GM21825 (cell line): ENCODE measurements around the gene ITGA2B.
"Not testable (repeated sequence)": the region's sequence is repeated elsewhere in the genome, so short reads cannot be mapped to it uniquely, and the experiment has no call there.

Experiments
- ATAC-seq: cut with Tn5 transposase; IDR thresholded peaks from one replicate; pipeline ENCODE4 v1.9.1; 2021; ENCODE audit warnings: mild to moderate bottlenecking, moderate library complexity; ENCODE audit not compliant: unreplicated experiment

ITGA2B gene

GRCh38 chr17:44352828-44353671, 36.4 kb downstream of the ITGA2B start:
- no peak for ATAC-seq

GRCh38 chr17:44351961-44352827, 37.3 kb downstream of the ITGA2B start:
- no peak for ATAC-seq

GRCh38 chr17:44351464-44351863, 38.0 kb downstream of the ITGA2B start:
- no peak for ATAC-seq

GRCh38 chr17:44350733-44351226, 38.7 kb downstream of the ITGA2B start:
- ATAC-seq: no peak

GRCh38 chr17:44349553-44350070, 39.8 kb downstream of the ITGA2B start:
- ATAC-seq: no peak

- ATAC-seq: no peak
Measured at GRCh38 chr17:44348988-44349364, 40.5 kb downstream of the ITGA2B start.

GRCh38 chr17:44348234-44348987, 41.0 kb downstream of the ITGA2B start:
- ATAC-seq: peak; percentile 48

- ATAC-seq: not testable (repeated sequence)
Measured at GRCh38 chr17:44347206-44348055, 42.0 kb downstream of the ITGA2B start.

GRCh38 chr17:44346064-44346844, 43.2 kb downstream of the ITGA2B start:
- ATAC-seq: no peak

- ATAC-seq: no peak
Measured at GRCh38 chr17:44345454-44346026, 43.9 kb downstream of the ITGA2B start.

- peak; percentile 53 for ATAC-seq
Measured at GRCh38 chr17:44344939-44345453, 44.5 kb downstream of the ITGA2B start, which contains the start of gene GRN. Gene GRN, plus strand, starts transcription at chr17:44345302. Its CDS starts 3,863 bp downstream, at chr17:44349165.

GRCh38 chr17:44343510-44344209, 45.8 kb downstream of the ITGA2B start:
- no peak for ATAC-seq

- ATAC-seq: not testable (repeated sequence)
Measured at GRCh38 chr17:44340553-44340952, 48.9 kb downstream of the ITGA2B start.

GRCh38 chr17:44338702-44339101, 50.7 kb downstream of the ITGA2B start:
- ATAC-seq: no peak

GRCh38 chr17:44335968-44336367, 53.5 kb downstream of the ITGA2B start:
- no peak for ATAC-seq

- ATAC-seq: no peak
Measured at GRCh38 chr17:44335564-44335963, 53.9 kb downstream of the ITGA2B start.

- ATAC-seq: no peak
Measured at GRCh38 chr17:44334727-44335126, 54.7 kb downstream of the ITGA2B start.

- no peak for ATAC-seq
Measured at GRCh38 chr17:44334315-44334714, 55.1 kb downstream of the ITGA2B start.
